ENCODE results near the gene TMEM151B. TPM values are rescaled to one million over a fixed set of nuclear protein-coding genes. Genes with fewer than 3 reads are reported as not detected.
"Not testable (repeated sequence)": the region's sequence is repeated elsewhere in the genome, so short reads cannot be mapped to it uniquely, and the experiment has no call there.

Gene TMEM151B
- total RNA-seq, 2 donors from 2014 or later: 0.21 to 0.31 TPM

- no peak for DNase-seq
- intact Hi-C loops (cut with DNase I, micrococcal nuclease): loop anchor here in 1 of 2 donors (5.0 kb wide), 1 partner anchor 58 kb away; no protein-coding TSS in a partner anchor
- no peak for ATAC-seq
Measured at GRCh38 chr6:44230034-44230675, 40.1 kb upstream of the TMEM151B start.

GRCh38 chr6:44231426-44231825 lies 38.8 kb upstream of the TMEM151B start:
- DNase-seq, ATAC-seq: not testable (repeated sequence)
- intact Hi-C loops (cut with DNase I, micrococcal nuclease): loop anchor here in 1 of 2 donors (5.0 kb wide), 1 partner anchor 59 kb away; no protein-coding TSS in a partner anchor

GRCh38 chr6:44232676-44233566 lies 37.3 kb upstream of the TMEM151B start:
- DNase-seq (no peak), ATAC-seq (no peak)
- intact Hi-C loops (cut with DNase I, micrococcal nuclease): loop anchor here in 1 of 2 donors (5.0 kb wide), 1 partner anchor 61 kb away; no protein-coding TSS in a partner anchor

GRCh38 chr6:44233567-44234100 lies 36.6 kb upstream of the TMEM151B start:
- DNase-seq (no peak), ATAC-seq (no peak)
- intact Hi-C loops (cut with DNase I, micrococcal nuclease): loop anchor here in 1 of 2 donors (5.0 kb wide), 1 partner anchor 61 kb away; no protein-coding TSS in a partner anchor

- intact Hi-C loops (cut with DNase I, micrococcal nuclease): loop anchor here in 1 of 2 donors (5.0 kb wide), 1 partner anchor 62 kb away; no protein-coding TSS in a partner anchor
- DNase-seq (peak; percentile 58 to 82), ATAC-seq (peak; percentile 30)
Measured at GRCh38 chr6:44234101-44235025, 35.9 kb upstream of the TMEM151B start.

- intact Hi-C loops (cut with DNase I, micrococcal nuclease): no loop called here
- ATAC-seq (no peak), DNase-seq (no peak)
Measured at GRCh38 chr6:44235269-44235668, 35.0 kb upstream of the TMEM151B start.

- DNase-seq (no peak), ATAC-seq (no peak)
- intact Hi-C loops (cut with DNase I, micrococcal nuclease): no loop called here
Measured at GRCh38 chr6:44235891-44236516, 34.2 kb upstream of the TMEM151B start.

- intact Hi-C loops (cut with DNase I, micrococcal nuclease): no loop called here
Measured at GRCh38 chr6:44237021-44237812, 33.0 kb upstream of the TMEM151B start.

GRCh38 chr6:44237813-44238433 lies 32.3 kb upstream of the TMEM151B start:
- ATAC-seq: peak; percentile 71
- intact Hi-C loops (cut with DNase I, micrococcal nuclease): no loop called here
- DNase-seq: peak in 1 of 2 donors; percentile 83

More at GRCh38 chr6:44237021-44237812, 33.0 kb upstream of the TMEM151B start:
- peak; percentile 91 to 98 for DNase-seq
- peak; percentile 88 for ATAC-seq

- ATAC-seq (peak; percentile 41), DNase-seq (no peak)
- intact Hi-C loops (cut with DNase I, micrococcal nuclease): no loop called here
Measured at GRCh38 chr6:44238687-44239350, 31.4 kb upstream of the TMEM151B start.

GRCh38 chr6:44243345-44243744 lies 26.9 kb upstream of the TMEM151B start:
- DNase-seq (no peak), ATAC-seq (no peak)
- intact Hi-C loops (cut with DNase I, micrococcal nuclease): no loop called here

GRCh38 chr6:44245391-44245911 lies 24.8 kb upstream of the TMEM151B start:
- ATAC-seq (no peak), DNase-seq (no peak)
- intact Hi-C loops (cut with DNase I, micrococcal nuclease): no loop called here

GRCh38 chr6:44245912-44246662 lies 24.2 kb upstream of the TMEM151B start:
- DNase-seq (peak; percentile 89 to 94), ATAC-seq (peak; percentile 74)
- intact Hi-C loops (cut with DNase I, micrococcal nuclease): no loop called here

GRCh38 chr6:44246663-44247337 lies 23.4 kb upstream of the TMEM151B start, which contains the start of gene HSP90AB1:
Gene HSP90AB1, plus strand, starts transcription at chr6:44247101. Its CDS starts 1,529 bp downstream, at chr6:44248630.
- DNase-seq (peak; percentile 95 to 98), ATAC-seq (peak; percentile 84)
- intact Hi-C loops (cut with DNase I, micrococcal nuclease): no loop called here

Data from left colon (tissue), 2 donors.